ENCODE data around the gene FGD6. TPM values are rescaled to one million over a fixed set of nuclear protein-coding genes. Genes with fewer than 3 reads are reported as not detected.
"Not testable (repeated sequence)": the region's sequence is repeated elsewhere in the genome, so short reads cannot be mapped to it uniquely, and the experiment has no call there.

FGD6 gene
- total RNA-seq, 2 donors from 2014 or later, result 9.8 to 21.8 TPM

- H3K4me3 ChIP-seq, result no peak overlapping the region
- H3K27ac ChIP-seq, result no peak overlapping the region
- no peaks in the 10 kb centered on the region for H3K4me1 ChIP-seq
- no peaks in the 10 kb centered on the region for H3K36me3 ChIP-seq
- H3K9ac ChIP-seq (ENCODE audit: low read depth in 2 of 2, low read length in 2 of 2), result no peak overlapping the region
- H3K27me3 ChIP-seq, result no peaks in the 10 kb centered on the region
- TF ChIP-seq CTCF (IDR thresholded peaks at IDR 0.05), result no peak
- intact Hi-C loops (cut with DNase I), result no loop called here
- DNase-seq, result no peak
- H3K9me3 ChIP-seq, result no peaks in the 10 kb centered on the region
These were observed 73.6 kb downstream of the FGD6 start for GRCh38 chr12:95143621-95144205.

GRCh38 chr12:95142431-95143151, 74.7 kb downstream of the FGD6 start:
- intact Hi-C loops (cut with DNase I), result no loop called here
- H3K9me3 ChIP-seq, result no peaks in the 10 kb centered on the region
- no peak for TF ChIP-seq CTCF (IDR thresholded peaks at IDR 0.05)

DNA sequence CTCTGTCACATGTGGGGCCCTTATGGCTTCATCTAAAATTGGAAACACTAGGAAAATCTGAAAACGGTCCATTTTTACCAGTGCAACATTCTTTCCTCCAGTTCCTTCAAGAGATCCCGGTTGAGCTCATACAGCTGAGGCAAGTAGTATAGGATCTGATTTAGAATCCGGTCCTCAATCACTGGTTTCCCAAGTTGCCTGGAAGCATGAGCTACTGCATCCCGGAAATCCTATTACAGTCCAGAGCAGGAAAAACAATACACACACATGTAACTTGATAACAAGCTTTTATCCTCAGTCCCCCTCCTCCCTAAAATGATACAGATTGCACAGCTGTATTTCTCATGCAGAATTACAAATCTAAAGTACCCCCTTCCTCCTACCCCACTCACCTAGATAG, 76.0 kb downstream of the FGD6 start:
- no peaks in the 10 kb centered on the region for H3K36me3 ChIP-seq
- intact Hi-C loops (cut with DNase I), result no loop called here
- H3K9me3 ChIP-seq, result no peaks in the 10 kb centered on the region
- no peak overlapping the region for H3K27ac ChIP-seq
- no peak overlapping the region for H3K9ac ChIP-seq (ENCODE audit: low read depth in 2 of 2, low read length in 2 of 2)
- H3K27me3 ChIP-seq, result no peaks in the 10 kb centered on the region
- TF ChIP-seq CTCF (IDR thresholded peaks at IDR 0.05), result no peak
- H3K4me3 ChIP-seq, result no peak overlapping the region
- H3K4me1 ChIP-seq, result no peaks in the 10 kb centered on the region
- no peak for DNase-seq

More at GRCh38 chr12:95142431-95143151, 74.7 kb downstream of the FGD6 start:
- Histone ChIP-seq H3K27me3 (no peaks in the 10 kb centered on the region), H3K4me3 (no peak overlapping the region), H3K4me1 (no peaks in the 10 kb centered on the region), H3K27ac (no peak overlapping the region), H3K9ac (ENCODE audit: low read depth in 2 of 2, low read length in 2 of 2) (no peak overlapping the region), H3K36me3 (no peaks in the 10 kb centered on the region)
- DNase-seq, result no peak

- H3K9ac ChIP-seq (ENCODE audit: low read depth in 2 of 2, low read length in 2 of 2); H3K4me3 ChIP-seq; H3K9me3 ChIP-seq; H3K27ac ChIP-seq; DNase-seq; H3K36me3 ChIP-seq; intact Hi-C loops (cut with DNase I); H3K27me3 ChIP-seq; H3K4me1 ChIP-seq: not testable (repeated sequence)
These were observed 79.2 kb downstream of the FGD6 start for GRCh38 chr12:95138031-95138430.

GRCh38 chr12:95136598-95136997, 80.7 kb downstream of the FGD6 start:
- H3K4me3 ChIP-seq, result no peak overlapping the region
- H3K27me3 ChIP-seq, result no peaks in the 10 kb centered on the region
- no peaks in the 10 kb centered on the region for H3K36me3 ChIP-seq
- no peaks in the 10 kb centered on the region for H3K9me3 ChIP-seq
- DNase-seq, result no peak
- H3K4me1 ChIP-seq, result no peaks in the 10 kb centered on the region
- H3K9ac ChIP-seq (ENCODE audit: low read depth in 2 of 2, low read length in 2 of 2), result no peak overlapping the region
- no peak for TF ChIP-seq CTCF (IDR thresholded peaks at IDR 0.05)
- intact Hi-C loops (cut with DNase I), result no loop called here
- H3K27ac ChIP-seq, result no peak overlapping the region

DNA sequence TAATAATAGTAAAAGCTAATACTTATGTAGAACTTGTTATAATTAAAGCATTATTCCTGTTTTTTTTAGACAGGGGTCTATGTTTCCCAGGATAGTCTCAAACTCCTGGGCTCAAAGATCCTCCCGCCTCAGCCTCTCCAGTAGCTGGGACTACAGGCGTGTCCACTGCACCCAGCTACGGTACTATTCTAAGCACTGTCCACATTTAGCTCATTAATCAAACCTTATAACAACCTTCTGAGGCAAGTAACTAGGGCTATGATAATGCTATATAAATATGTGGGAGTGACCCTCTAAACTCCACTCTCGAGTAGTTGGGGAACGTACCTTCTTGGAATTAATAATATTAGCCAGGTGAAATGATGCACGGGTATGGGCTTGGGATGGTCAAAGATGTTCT, 83.2 kb downstream of the FGD6 start:
- H3K4me3 ChIP-seq, result no peak overlapping the region
- DNase-seq, result no peak
- intact Hi-C loops (cut with DNase I), result no loop called here
- H3K9ac ChIP-seq (ENCODE audit: low read depth in 2 of 2, low read length in 2 of 2), result no peak overlapping the region
- H3K4me1 ChIP-seq, result no peaks in the 10 kb centered on the region
- no peaks in the 10 kb centered on the region for H3K36me3 ChIP-seq
- H3K9me3 ChIP-seq, result no peaks in the 10 kb centered on the region
- H3K27ac ChIP-seq, result no peak overlapping the region
- TF ChIP-seq CTCF (IDR thresholded peaks at IDR 0.05), result no peak
- no peaks in the 10 kb centered on the region for H3K27me3 ChIP-seq
